Nephron (organoid): ENCODE data around the gene THRB.

Experiments used
- H3K27ac Mint-ChIP-seq, 3 experiments: 2 replicates each; pipeline ENCODE4 v1.8.0; 2020; ENCODE audit warnings: mixed read lengths in 3 of 3, mild to moderate bottlenecking in 2 of 3, moderate library complexity in 1 of 3
- H3K27me3 Mint-ChIP-seq: 2 replicates; pipeline ENCODE4 v1.8.0; 2021; ENCODE audit warnings: low read depth, mild to moderate bottlenecking, moderate library complexity, mixed read lengths
- H3K36me3 Mint-ChIP-seq: 2 replicates; pipeline ENCODE4 v1.8.0; 2020; ENCODE audit warnings: low read depth, mixed read lengths
- H3K4me1 Mint-ChIP-seq: 2 replicates; pipeline ENCODE4 v1.8.0; 2020; ENCODE audit warnings: mixed read lengths
- H3K4me3 Mint-ChIP-seq, 3 experiments: 2 replicates each; pipeline ENCODE4 v1.8.0; 2020; ENCODE audit warnings: mild to moderate bottlenecking in 3 of 3, mixed read lengths in 3 of 3, moderate library complexity in 2 of 3
- H3K9me3 Mint-ChIP-seq: 2 replicates; pipeline ENCODE4 v1.8.0; 2020; ENCODE audit warnings: mixed read lengths
- CTCF ChIP-seq, 3 experiments: fragments of 200-600 bp; sonication (generic); IDR thresholded peaks; one replicate each; pipeline ENCODE4 v1.5.0; 2021; ENCODE audit warnings: antibody characterized with exemption in 3 of 3; ENCODE audit not compliant: unreplicated experiment in 3 of 3

THRB gene

GRCh38 chr3:24388611-24389010, 106.0 kb downstream of the THRB start:
- H3K27me3 Mint-ChIP-seq = no peaks in the 10 kb centered on the region

DNA sequence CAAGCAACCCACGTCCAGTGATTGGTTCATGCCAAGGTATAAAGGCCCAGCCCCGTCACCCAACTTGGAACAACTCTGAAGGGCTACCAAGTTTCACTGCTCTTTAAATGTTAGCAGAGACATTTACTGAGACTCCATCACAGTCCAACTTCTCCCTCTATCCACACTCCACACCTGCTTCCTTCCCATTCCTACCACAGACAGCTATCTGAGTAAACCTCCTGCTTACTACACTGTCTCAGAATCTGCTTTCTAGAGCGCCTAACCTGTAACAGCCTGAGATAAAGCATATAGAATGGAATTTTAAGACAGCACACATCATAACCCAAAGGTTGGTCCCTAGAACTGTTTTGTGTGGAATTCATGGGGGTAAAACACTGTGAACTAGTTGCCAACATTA, 106.5 kb downstream of the THRB start:
- Mint-ChIP-seq H3K27me3 (no peaks in the 10 kb centered on the region), H3K36me3 (no peaks in the 10 kb centered on the region), H3K27ac (no peak overlapping the region), H3K4me1 (peaks cover 12% of the 10 kb centered on the region), H3K9me3 (no peaks in the 10 kb centered on the region), H3K4me3 (no peak overlapping the region)
- TF ChIP-seq CTCF (IDR thresholded peaks at IDR 0.05; ENCODE audit: unreplicated experiment in 3 of 3) = no peak

More at GRCh38 chr3:24388611-24389010, 106.0 kb downstream of the THRB start:
- Mint-ChIP-seq H3K27ac (no peak overlapping the region), H3K36me3 (no peaks in the 10 kb centered on the region), H3K4me3 (no peak overlapping the region), H3K9me3 (no peaks in the 10 kb centered on the region), H3K4me1 (peaks cover 16% of the 10 kb centered on the region)
- TF ChIP-seq CTCF (IDR thresholded peaks at IDR 0.05; ENCODE audit: unreplicated experiment in 3 of 3) = no peak

DNA sequence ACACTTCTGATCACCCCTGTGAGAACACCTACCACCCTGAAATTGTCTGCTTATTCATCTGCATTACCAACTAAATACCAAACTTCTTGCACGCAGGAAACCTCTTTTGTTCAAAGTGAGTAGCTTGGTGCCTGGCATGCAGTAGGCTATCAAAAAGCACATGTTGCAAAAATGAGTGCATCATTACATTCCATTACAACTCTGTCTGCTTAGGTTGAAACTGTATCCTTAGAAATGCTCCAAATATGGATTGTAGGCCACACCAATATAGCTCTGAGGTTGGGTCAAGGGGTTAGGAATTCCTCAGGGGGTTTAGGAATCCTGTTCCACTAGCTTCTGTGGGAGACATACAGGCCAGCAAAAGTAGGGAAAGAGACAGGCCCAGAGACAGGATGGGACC, 107.2 kb downstream of the THRB start:
- Mint-ChIP-seq H3K36me3 (no peaks in the 10 kb centered on the region), H3K27ac (no peak overlapping the region), H3K9me3 (no peaks in the 10 kb centered on the region), H3K4me3 (no peak overlapping the region), H3K27me3 (no peaks in the 10 kb centered on the region), H3K4me1 (peaks cover 8% of the 10 kb centered on the region)
- no peak for TF ChIP-seq CTCF (IDR thresholded peaks at IDR 0.05; ENCODE audit: unreplicated experiment in 3 of 3)

DNA sequence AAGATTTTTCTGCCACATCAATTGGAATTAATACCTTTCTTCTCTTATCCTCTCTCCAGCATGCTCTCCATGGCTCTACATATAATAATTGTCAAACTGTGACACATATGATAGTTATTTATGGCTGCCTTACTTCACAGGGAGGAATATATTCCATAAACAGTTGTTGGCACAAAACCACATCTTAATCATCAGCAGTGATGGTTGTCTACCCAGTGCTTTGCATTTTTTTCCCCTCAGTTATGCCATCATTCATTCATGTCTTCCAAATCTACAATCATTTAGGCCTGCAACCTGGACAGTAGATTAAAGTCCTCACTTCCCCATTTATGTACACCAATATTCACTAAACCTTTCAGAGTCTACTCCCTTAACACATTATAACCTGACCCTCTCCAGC, 107.7 kb downstream of the THRB start:
- Mint-ChIP-seq H3K36me3 (no peaks in the 10 kb centered on the region), H3K27me3 (no peaks in the 10 kb centered on the region), H3K27ac (no peak overlapping the region), H3K9me3 (no peaks in the 10 kb centered on the region), H3K4me3 (no peak overlapping the region), H3K4me1 (peaks cover 7% of the 10 kb centered on the region)
- TF ChIP-seq CTCF (IDR thresholded peaks at IDR 0.05; ENCODE audit: unreplicated experiment in 3 of 3) = no peak

DNA sequence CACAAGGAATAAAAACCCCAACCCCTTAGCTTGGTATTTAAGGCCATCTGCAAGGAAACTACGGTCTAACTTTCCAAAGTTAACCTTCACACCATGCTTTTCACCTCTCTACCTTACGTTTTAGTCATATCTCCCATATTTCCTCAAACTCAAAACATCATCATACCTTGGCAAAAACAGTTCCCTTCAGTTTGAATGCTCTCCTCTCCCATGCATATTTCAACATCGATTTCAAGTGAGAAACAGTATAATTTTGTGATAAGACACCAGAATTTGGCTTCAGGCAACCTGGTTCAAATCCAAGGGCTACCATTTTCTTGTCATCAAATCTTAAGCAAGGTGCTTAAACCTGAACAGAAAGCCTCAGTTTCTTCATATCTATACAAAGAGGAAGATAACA, 108.2 kb downstream of the THRB start:
- H3K4me1 Mint-ChIP-seq = peaks cover 5% of the 10 kb centered on the region
- no peak for TF ChIP-seq CTCF (IDR thresholded peaks at IDR 0.05; ENCODE audit: unreplicated experiment in 3 of 3)
- no peaks in the 10 kb centered on the region for H3K9me3 Mint-ChIP-seq
- H3K4me3 Mint-ChIP-seq = no peak overlapping the region
- no peaks in the 10 kb centered on the region for H3K27me3 Mint-ChIP-seq
- H3K27ac Mint-ChIP-seq = no peak overlapping the region
- no peaks in the 10 kb centered on the region for H3K36me3 Mint-ChIP-seq

GRCh38 chr3:24385012-24385615, 109.5 kb downstream of the THRB start:
- Mint-ChIP-seq H3K27me3 (no peaks in the 10 kb centered on the region), H3K27ac (no peak overlapping the region), H3K36me3 (no peaks in the 10 kb centered on the region)

More at GRCh38 chr3:24385012-24385615, 109.5 kb downstream of the THRB start:
- no peaks in the 10 kb centered on the region for H3K9me3 Mint-ChIP-seq
- H3K4me1 Mint-ChIP-seq = peaks cover 4% of the 10 kb centered on the region
- TF ChIP-seq CTCF (IDR thresholded peaks at IDR 0.05; ENCODE audit: unreplicated experiment in 3 of 3) = no peak
- no peak overlapping the region for H3K4me3 Mint-ChIP-seq
